ENCODE results near the gene INSIG1.

INSIG1 gene

GRCh38 chr7:155297517-155298287, at the start of gene INSIG1:
INSIG1 (plus strand) TSS chr7:155297878; CDS start chr7:155298286, 408 bp downstream.
- peak; percentile 91 for DNase-seq

GRCh38 chr7:155248366-155248756, 49.3 kb upstream of the INSIG1 start:
- DNase-seq, result no peak

- DNase-seq, result no peak
Measured at GRCh38 chr7:155251831-155252230, 45.8 kb upstream of the INSIG1 start.

- no peak for DNase-seq
Measured at GRCh38 chr7:155252444-155252887, 45.2 kb upstream of the INSIG1 start.

- no peak for DNase-seq
Measured at GRCh38 chr7:155252892-155253501, 44.7 kb upstream of the INSIG1 start.

GRCh38 chr7:155254018-155254417, 43.7 kb upstream of the INSIG1 start:
- DNase-seq, result no peak

- no peak for DNase-seq
Measured at GRCh38 chr7:155255071-155255470, 42.6 kb upstream of the INSIG1 start.

GRCh38 chr7:155255621-155256020, 42.1 kb upstream of the INSIG1 start:
- no peak for DNase-seq

- DNase-seq, result no peak
Measured at GRCh38 chr7:155256081-155256760, 41.5 kb upstream of the INSIG1 start.

- DNase-seq, result no peak
Measured at GRCh38 chr7:155256761-155257481, 40.8 kb upstream of the INSIG1 start.

GRCh38 chr7:155257482-155258225, 40.0 kb upstream of the INSIG1 start:
- no peak for DNase-seq

GRCh38 chr7:155258226-155258560, 39.5 kb upstream of the INSIG1 start:
- no peak for DNase-seq

GRCh38 chr7:155259866-155260497, 37.7 kb upstream of the INSIG1 start:
- DNase-seq, result no peak

GRCh38 chr7:155260498-155260872, 37.2 kb upstream of the INSIG1 start:
- DNase-seq, result no peak

GRCh38 chr7:155261031-155261985, 36.4 kb upstream of the INSIG1 start:
- no peak for DNase-seq

- no peak for DNase-seq
Measured at GRCh38 chr7:155262031-155262430, 35.6 kb upstream of the INSIG1 start.

- DNase-seq, result no peak
Measured at GRCh38 chr7:155263051-155263450, 34.6 kb upstream of the INSIG1 start.

GRCh38 chr7:155263581-155264143, 34.0 kb upstream of the INSIG1 start:
- no peak for DNase-seq

- DNase-seq, result no peak
Measured at GRCh38 chr7:155265144-155265543, 32.5 kb upstream of the INSIG1 start.

GRCh38 chr7:155265961-155266360, 31.7 kb upstream of the INSIG1 start:
- no peak for DNase-seq

GRCh38 chr7:155266440-155266839, 31.2 kb upstream of the INSIG1 start:
- no peak for DNase-seq

Measured in NCI-H1092 (cell line).